Parietal lobe (tissue), 2 donors: ENCODE data around the gene ENTPD2. TPM values are rescaled to one million over a fixed set of nuclear protein-coding genes. Genes with fewer than 3 reads are reported as not detected.

Source experiments
- small RNA-seq: library from RNA; depleted of rRNA; stranded (forward); fragments of <200 nt; gene quantifications from one replicate; pipeline ENCODE3, GENCODE V24; 2014; ENCODE audit warnings: low replicate concordance
- total RNA-seq: library from RNA; depleted of rRNA; stranded (reverse); fragments of >200 nt; gene quantifications from one replicate; pipeline ENCODE4 v1.2.3, GENCODE V29; 2014

ENTPD2 gene
- total RNA-seq: 0.63 TPM

GRCh38 chr9:137053944-137054931 is at the start of gene ENTPD2:
Gene ENTPD2, minus strand, starts transcription at chr9:137054061. Its CDS starts 64 bp downstream, at chr9:137053997.

GRCh38 chr9:137086531-137087408 is 32.9 kb upstream of the ENTPD2 start, which contains the start of gene MAN1B1:
Gene MAN1B1, plus strand, starts transcription at chr9:137086985. Its CDS starts 15 bp downstream, at chr9:137087000.

GRCh38 chr9:137077010-137077747 is 23.3 kb upstream of the ENTPD2 start, which contains the start of gene UAP1L1:
Gene UAP1L1, plus strand, starts transcription at chr9:137077517. Its CDS starts 16 bp downstream, at chr9:137077533.

GRCh38 chr9:137070201-137070905 is 16.5 kb upstream of the ENTPD2 start, which contains the start of gene SAPCD2:
Gene SAPCD2, minus strand, starts transcription at chr9:137070557. Its CDS starts 97 bp downstream, at chr9:137070460.

GRCh38 chr9:137046088-137046787 is 7.6 kb downstream of the ENTPD2 start, which contains the start of gene NPDC1:
Gene NPDC1, minus strand, starts transcription at chr9:137046177. Its CDS starts 188 bp downstream, at chr9:137045989.

GRCh38 chr9:137031904-137032640 is 21.8 kb downstream of the ENTPD2 start, which contains the start of gene FUT7:
Gene FUT7, minus strand, starts transcription at chr9:137032088. Its CDS starts 97 bp downstream, at chr9:137031991.

GRCh38 chr9:137027369-137028262 is 26.2 kb downstream of the ENTPD2 start, which contains the start of gene ABCA2:
Gene ABCA2, minus strand, starts transcription at chr9:137028237. Its CDS starts 97 bp downstream, at chr9:137028140.

Small RNA genes lying within 50 kb of the gene (small RNA-seq; reads per million reads assigned to genes)
- 0.18 reads per million for gene RF00153

Other genes with a start within 250 kb of the ENTPD2 start
- 54.5 TPM for gene RABL6, start 246.1 kb downstream of the ENTPD2 start, total RNA-seq
- gene AJM1, start 211.6 kb downstream of the ENTPD2 start, total RNA-seq: 1.9 TPM
- 77.6 TPM for gene PHPT1, start 204.7 kb downstream of the ENTPD2 start, total RNA-seq
- 11.3 TPM for gene MAMDC4, start 201.7 kb downstream of the ENTPD2 start, total RNA-seq
- 135 TPM for gene EDF1, start 187.8 kb downstream of the ENTPD2 start, total RNA-seq
- gene TRAF2, start 167.5 kb downstream of the ENTPD2 start, total RNA-seq: 11.6 TPM
- 64.5 TPM for gene FBXW5, start 109.3 kb downstream of the ENTPD2 start, total RNA-seq
- not detected for gene C8G, start 108.8 kb downstream of the ENTPD2 start, total RNA-seq
- gene LCN12, start 101.8 kb downstream of the ENTPD2 start, total RNA-seq: 0.94 TPM
- 11.9 TPM for gene PTGDS, start 76.6 kb downstream of the ENTPD2 start, total RNA-seq
- gene LCNL1, start 71.1 kb downstream of the ENTPD2 start, total RNA-seq: 0.94 TPM
- gene PAXX, start 61.6 kb downstream of the ENTPD2 start, total RNA-seq: 14.7 TPM
- not detected for gene CLIC3, start 57.5 kb downstream of the ENTPD2 start, total RNA-seq
- gene ABCA2, start 25.8 kb downstream of the ENTPD2 start, total RNA-seq: 45.4 TPM
- gene FUT7, start 22.0 kb downstream of the ENTPD2 start, total RNA-seq: not detected
- 34.4 TPM for gene NPDC1, start 7.9 kb downstream of the ENTPD2 start, total RNA-seq
- 2.5 TPM for gene SAPCD2, start 16.5 kb upstream of the ENTPD2 start, total RNA-seq
- gene UAP1L1, start 23.5 kb upstream of the ENTPD2 start, total RNA-seq: 0.63 TPM
- gene MAN1B1, start 32.9 kb upstream of the ENTPD2 start, total RNA-seq: 72.6 TPM
- 36.6 TPM for gene DPP7, start 60.7 kb upstream of the ENTPD2 start, total RNA-seq
- 63.5 TPM for gene GRIN1, start 85.1 kb upstream of the ENTPD2 start, total RNA-seq
- 0.31 TPM for gene LRRC26, start 116.0 kb upstream of the ENTPD2 start, total RNA-seq
- not detected for gene TMEM210, start 118.0 kb upstream of the ENTPD2 start, total RNA-seq
- 39.1 TPM for gene ANAPC2, start 134.5 kb upstream of the ENTPD2 start, total RNA-seq
- gene SSNA1, start 134.6 kb upstream of the ENTPD2 start, total RNA-seq: 21.3 TPM
- 7.5 TPM for gene TPRN, start 146.7 kb upstream of the ENTPD2 start, total RNA-seq
- gene TMEM203, start 151.6 kb upstream of the ENTPD2 start, total RNA-seq: 31.6 TPM
- gene NDOR1, start 151.6 kb upstream of the ENTPD2 start, total RNA-seq: 6.9 TPM
- 1.9 TPM for gene RNF208, start 168.2 kb upstream of the ENTPD2 start, total RNA-seq
- gene CYSRT1, start 171.1 kb upstream of the ENTPD2 start, total RNA-seq: not detected
- gene RNF224, start 173.4 kb upstream of the ENTPD2 start, total RNA-seq: not detected
- not detected for gene SLC34A3, start 176.8 kb upstream of the ENTPD2 start, total RNA-seq
- 88.9 TPM for gene TUBB4B, start 187.2 kb upstream of the ENTPD2 start, total RNA-seq
- not detected for gene STPG3, start 197.2 kb upstream of the ENTPD2 start, total RNA-seq
- gene NELFB, start 201.3 kb upstream of the ENTPD2 start, total RNA-seq: 34.4 TPM
- 0.31 TPM for gene TOR4A, start 223.7 kb upstream of the ENTPD2 start, total RNA-seq
- 5.0 TPM for gene NRARP, start 248.2 kb upstream of the ENTPD2 start, total RNA-seq